LNCaP clone FGC (cell line): ENCODE data around the gene TLCD3B.

ENCODE experiments used
- DNase-seq: peaks from one replicate; pipeline ENCODE4 v3.0.0-alpha.2; 2011; ENCODE audit warnings: low read depth
- H3K4me3 ChIP-seq: 2 replicates; pipeline ENCODE4 v1.5.1; 2011; ENCODE audit warnings: mild to moderate bottlenecking, low read depth, low read length, control low read depth
- CTCF ChIP-seq: IDR thresholded peaks from 2 replicates; pipeline ENCODE4 v1.5.1; 2012; ENCODE audit warnings: mild to moderate bottlenecking; ENCODE audit not compliant: control insufficient read depth, insufficient read depth; ENCODE audit errors: extremely low read depth

Gene TLCD3B

GRCh38 chr16:30006659-30007377, 24.3 kb downstream of the TLCD3B start:
- no peak for TF ChIP-seq CTCF
- no peak for DNase-seq
- no peak overlapping the region for H3K4me3 ChIP-seq

- no peak for TF ChIP-seq CTCF
- H3K4me3 ChIP-seq: no peak overlapping the region
- DNase-seq: no peak
Measured at GRCh38 chr16:30006095-30006473, 25.0 kb downstream of the TLCD3B start.

GRCh38 chr16:30005341-30006094, 25.6 kb downstream of the TLCD3B start:
- no peak for DNase-seq
- TF ChIP-seq CTCF: peak; percentile 62
- no peak overlapping the region for H3K4me3 ChIP-seq

- DNase-seq: no peak
- no peak for TF ChIP-seq CTCF
- no peak overlapping the region for H3K4me3 ChIP-seq
Measured at GRCh38 chr16:30004811-30005242, 26.2 kb downstream of the TLCD3B start.

- DNase-seq: no peak
- no peak overlapping the region for H3K4me3 ChIP-seq
- TF ChIP-seq CTCF: no peak
Measured at GRCh38 chr16:30004424-30004776, 26.7 kb downstream of the TLCD3B start.

- TF ChIP-seq CTCF: no peak
- no peak overlapping the region for H3K4me3 ChIP-seq
- no peak for DNase-seq
Measured at GRCh38 chr16:30003670-30004423, 27.2 kb downstream of the TLCD3B start.
